22Rv1 (cell line): ENCODE data around the gene ARFGAP1.

Experiments used
- H3K27ac ChIP-seq: fragments of 450-650 bp; 2 replicates; pipeline ENCODE4 v1.5.1; 2017
- CTCF ChIP-seq: fragments of 450-650 bp; IDR thresholded peaks from 2 replicates; pipeline ENCODE4 v1.5.1; 2017; ENCODE audit warnings: mild to moderate bottlenecking
- ZFX ChIP-seq: fragments of 450-650 bp; IDR thresholded peaks from 2 replicates; pipeline ENCODE4 v1.6.1; 2017; ENCODE audit warnings: antibody characterized with exemption, borderline replicate concordance

ARFGAP1 gene

GRCh38 chr20:63316502-63316921 is 43.9 kb downstream of the ARFGAP1 start:
- no peak overlapping the region for H3K27ac ChIP-seq
- TF ChIP-seq CTCF (no peak), ZFX (no peak)

GRCh38 chr20:63317061-63317460 is 44.4 kb downstream of the ARFGAP1 start:
- H3K27ac ChIP-seq: no peak overlapping the region
- TF ChIP-seq ZFX (no peak), CTCF (no peak)

GRCh38 chr20:63317601-63318291 is 45.1 kb downstream of the ARFGAP1 start:
- H3K27ac ChIP-seq: no peak overlapping the region
- TF ChIP-seq ZFX: no peak
- no peak for TF ChIP-seq CTCF

GRCh38 chr20:63318391-63319163 is 46.0 kb downstream of the ARFGAP1 start:
- no peak overlapping the region for H3K27ac ChIP-seq
- TF ChIP-seq CTCF (no peak), ZFX (no peak)

GRCh38 chr20:63319164-63320040 is 46.8 kb downstream of the ARFGAP1 start:
- H3K27ac ChIP-seq: no peak overlapping the region
- TF ChIP-seq ZFX (no peak), CTCF (no peak)

GRCh38 chr20:63320041-63320511 is 47.5 kb downstream of the ARFGAP1 start:
- no peak overlapping the region for H3K27ac ChIP-seq
- TF ChIP-seq CTCF (no peak), ZFX (no peak)
